ENCODE measurements around the gene TECR. TPM values are rescaled to one million over a fixed set of nuclear protein-coding genes. Genes with fewer than 3 reads are reported as not detected.

Gene TECR
- total RNA-seq, 1 experiment from 2014 or later, result 164 TPM

- Histone ChIP-seq H2BK120ac (ENCODE audit: low read depth, low read length, poor library complexity, severe bottlenecking) (no peak overlapping the region), H4K8ac (replicated peaks; ENCODE audit: insufficient read length, low read depth, low read length) (no peak overlapping the region), H2AK5ac (ENCODE audit: insufficient read length, low read length) (no peak overlapping the region), H4K91ac (ENCODE audit: insufficient read length, low read depth, low read length) (no peak overlapping the region), H3K4me2 (ENCODE audit: insufficient read depth, insufficient read length, low read length) (no peak overlapping the region), H3K4me1 (ENCODE audit: insufficient read depth, low read length) (no peaks in the 10 kb centered on the region; the same call in 1 of the 2 replicates), H3K56ac (ENCODE audit: insufficient read length, low read depth, low read length) (no peak overlapping the region), H4K20me1 (ENCODE audit: control insufficient read depth, insufficient read depth, insufficient read length) (no peaks in the 10 kb centered on the region), H3K23me2 (ENCODE audit: insufficient read length, low read depth, low read length, poor library complexity, severe bottlenecking) (no peaks in the 10 kb centered on the region), H3T11ph (ENCODE audit: low read length) (no peak overlapping the region), H3K9me3 (ENCODE audit: control insufficient read depth, low read depth, low read length) (no peaks in the 10 kb centered on the region), H3K14ac (ENCODE audit: insufficient read depth, low read length) (no peak overlapping the region; the same call in 1 of the 2 replicates), H3K27me3 (ENCODE audit: insufficient read depth, low read length) (no peaks in the 10 kb centered on the region), H3K4ac (ENCODE audit: low read depth, low read length) (no peak overlapping the region), H3K79me1 (ENCODE audit: insufficient read depth, low read depth, low read length, poor library complexity, severe bottlenecking) (peaks cover 9% of the 10 kb centered on the region), H3K79me2 (ENCODE audit: insufficient read depth, low read length) (peaks cover 1% of the 10 kb centered on the region; the same call in 1 of the 2 replicates), H2BK5ac (ENCODE audit: insufficient read length, low read length) (no peak overlapping the region), H2BK15ac (ENCODE audit: low read depth, low read length) (no peak overlapping the region), H3K9ac (ENCODE audit: extremely low read depth, insufficient read length, low read length) (no peak overlapping the region), H3K27ac (ENCODE audit: insufficient read length, low read depth, low read length) (no peak overlapping the region), H4K5ac (ENCODE audit: insufficient read length, low read depth, low read length) (no peak overlapping the region), H3K18ac (ENCODE audit: insufficient read length, low read depth, low read length) (no peak overlapping the region), H2BK12ac (ENCODE audit: insufficient read length, low read depth, low read length) (no peak overlapping the region), H2BK20ac (ENCODE audit: low read depth, low read length, poor library complexity, severe bottlenecking) (no peak overlapping the region), H3K23ac (ENCODE audit: insufficient read length, low read depth, low read length) (no peak overlapping the region), H2AFZ (ENCODE audit: low read length) (no peak overlapping the region)
- no peaks in the 10 kb centered on the region for H3K27me3 Mint-ChIP-seq (ENCODE audit: low read depth)
- TF ChIP-seq, protein P1, sequence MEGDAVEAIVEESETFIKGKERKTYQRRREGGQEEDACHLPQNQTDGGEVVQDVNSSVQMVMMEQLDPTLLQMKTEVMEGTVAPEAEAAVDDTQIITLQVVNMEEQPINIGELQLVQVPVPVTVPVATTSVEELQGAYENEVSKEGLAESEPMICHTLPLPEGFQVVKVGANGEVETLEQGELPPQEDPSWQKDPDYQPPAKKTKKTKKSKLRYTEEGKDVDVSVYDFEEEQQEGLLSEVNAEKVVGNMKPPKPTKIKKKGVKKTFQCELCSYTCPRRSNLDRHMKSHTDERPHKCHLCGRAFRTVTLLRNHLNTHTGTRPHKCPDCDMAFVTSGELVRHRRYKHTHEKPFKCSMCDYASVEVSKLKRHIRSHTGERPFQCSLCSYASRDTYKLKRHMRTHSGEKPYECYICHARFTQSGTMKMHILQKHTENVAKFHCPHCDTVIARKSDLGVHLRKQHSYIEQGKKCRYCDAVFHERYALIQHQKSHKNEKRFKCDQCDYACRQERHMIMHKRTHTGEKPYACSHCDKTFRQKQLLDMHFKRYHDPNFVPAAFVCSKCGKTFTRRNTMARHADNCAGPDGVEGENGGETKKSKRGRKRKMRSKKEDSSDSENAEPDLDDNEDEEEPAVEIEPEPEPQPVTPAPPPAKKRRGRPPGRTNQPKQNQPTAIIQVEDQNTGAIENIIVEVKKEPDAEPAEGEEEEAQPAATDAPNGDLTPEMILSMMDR (conservative IDR thresholded peaks at IDR 0.05), result no peak
- peaks cover 36 to 52% of the 10 kb centered on the region in 2 experiments for H3K4me1 Mint-ChIP-seq
- no peak overlapping the region; a peak in 1 of 5 replicates for H3K4me3 Mint-ChIP-seq
- peak; percentile 30 for DNase-seq
- peaks cover 2 to 5% (median 3%) of the 10 kb centered on the region in 3 experiments; a peak in 5 of 7 replicates for H3K36me3 Mint-ChIP-seq (ENCODE audit: insufficient read depth in 1 of 3, low read depth in 3 of 3)
- H3K27ac Mint-ChIP-seq, result peak overlapping the region; percentile 90 to 96 (median 94); a peak in 6 of 7 replicates
- no peaks in the 10 kb centered on the region for H3K9me3 Mint-ChIP-seq
- WGBS (ENCODE audit: extremely low coverage, insufficient read length, low lambda C conversion rate), result no CpG with 5 or more reads among the region's 28 CpGs
These were observed 30.8 kb downstream of the TECR start for GRCh38 chr19:14559916-14560775.

Data from H9 (cell line).